T-cell (primary cell): ENCODE measurements around the gene LZTR1. TPM values are rescaled to one million over a fixed set of nuclear protein-coding genes. Genes with fewer than 3 reads are reported as not detected.

Experiments used
- ATAC-seq, 4 experiments: fragments of 200-7000 bp in 3 of 4; fragments of 150-1000 bp in 1 of 4; cut with Tn5 transposase; replicated peaks in 1 of 4; 1 replicate in 3 of 4; 2 replicates in 1 of 4; pipeline ENCODE4 v1.10.0; 2021; ENCODE audit warnings: moderate library complexity in 3 of 4, mild to moderate bottlenecking in 2 of 4, moderate number of reproducible peaks in 1 of 4
- CTCF ChIA-PET, 2 donors: fragments of 300-600 bp; sonication (Branson Sonifier 250); formaldehyde crosslinking; loops; one replicate each; lab custom pipeline; 2022; ENCODE audit warnings: antibody characterized with exemption in 2 of 2; lab: Charles Lee
- POLR2A ChIA-PET, 2 donors: fragments of 300-600 bp; sonication (Branson Sonifier 250); formaldehyde crosslinking; loops; one replicate each; lab custom pipeline; 2022; ENCODE audit warnings: antibody characterized with exemption in 2 of 2; lab: Charles Lee
- DNase-seq, 35 experiments: peaks; one replicate each; pipeline versions ENCODE4 v3.0.0 to v3.0.0-alpha.2; 2013 to 2023
- H3K27ac ChIP-seq: one replicate; pipeline ENCODE4 v1.5.1; 2013; ENCODE audit warnings: low read length
- H3K27me3 ChIP-seq, 2 experiments: replicated peaks in 1 of 2; 1 replicate in 1 of 2; 2 replicates in 1 of 2; pipeline versions ENCODE4 v1.6.1 to v1.7.0; 2013; ENCODE audit warnings: low read length in 1 of 2, mixed read lengths in 1 of 2; ENCODE audit not compliant: control insufficient read depth in 2 of 2, insufficient read depth in 2 of 2; ENCODE audit errors: extremely low read depth in 1 of 2
- H3K36me3 ChIP-seq, 2 donors: 1 replicate in 1 of 2; 2 replicates in 1 of 2; pipeline versions ENCODE4 v1.6.1 to v1.7.0; 2013; ENCODE audit warnings: low read length in 1 of 2; ENCODE audit not compliant: control insufficient read depth in 2 of 2, insufficient read depth in 1 of 2; ENCODE audit errors: extremely low read depth in 1 of 2
- H3K4me1 ChIP-seq, 2 experiments: 1 replicate in 1 of 2; 2 replicates in 1 of 2; pipeline versions ENCODE4 v1.6.1 to v1.7.0; 2013; ENCODE audit warnings: low read length in 2 of 2, mixed read lengths in 1 of 2; ENCODE audit not compliant: insufficient read depth in 2 of 2, control insufficient read depth in 1 of 2; ENCODE audit errors: extremely low read depth in 1 of 2
- H3K4me3 ChIP-seq, 2 donors: 1 replicate in 1 of 2; 2 replicates in 1 of 2; pipeline versions ENCODE4 v1.5.1 to v1.7.0; 2013; ENCODE audit warnings: mild to moderate bottlenecking in 2 of 2, low read length in 1 of 2, moderate library complexity in 1 of 2; ENCODE audit not compliant: control insufficient read depth in 1 of 2; ENCODE audit errors: extremely low read depth in 1 of 2
- H3K9me3 ChIP-seq: 2 replicates; pipeline ENCODE4 v1.7.0; 2013
- H3K27ac Mint-ChIP-seq, 2 donors: one replicate each; pipeline ENCODE4 v1.8.0; 2020 to 2021; ENCODE audit warnings: mild to moderate bottlenecking in 2 of 2, mixed read lengths in 2 of 2
- H3K27me3 Mint-ChIP-seq, 2 donors: one replicate each; pipeline ENCODE4 v1.8.0; 2021 to 2022; ENCODE audit warnings: mixed read lengths in 2 of 2
- H3K36me3 Mint-ChIP-seq: one replicate; pipeline ENCODE4 v1.8.0; 2021; ENCODE audit warnings: mixed read lengths
- H3K4me1 Mint-ChIP-seq, 3 donors: one replicate each; pipeline ENCODE4 v1.8.0; 2020 to 2022; ENCODE audit warnings: mixed read lengths in 3 of 3, mild to moderate bottlenecking in 1 of 3
- H3K4me3 Mint-ChIP-seq, 3 donors: one replicate each; pipeline ENCODE4 v1.8.0; 2020 to 2022; ENCODE audit warnings: mild to moderate bottlenecking in 3 of 3, mixed read lengths in 3 of 3, moderate library complexity in 3 of 3
- H3K9me3 Mint-ChIP-seq, 3 donors: one replicate each; pipeline ENCODE4 v1.8.0; 2020 to 2022; ENCODE audit warnings: mixed read lengths in 3 of 3
- WGBS: methylation state at CpG from one replicate; pipeline ENCODE4 v1.1.5; 2013; ENCODE audit warnings: missing lambda C conversion rate; ENCODE audit not compliant: insufficient coverage; 5-methylcytosine and 5-hydroxymethylcytosine counted together
- total RNA-seq, 35 experiments: library from RNA in 6 of 35; stranded (reverse) in 6 of 35; fragments of 120-200 nt in 1 of 35; gene quantifications; one replicate each; pipeline versions ENCODE4 v1.2.1 to v1.2.4 and lab custom pipeline; 2013 to 2026

Gene LZTR1
- total RNA-seq, 5 donors from 2014 or later (not counting 1 experiment from before 2014, with no cell fraction given): 57.1 to 118 (median 105) TPM

- ATAC-seq (peak; percentile 13 to 43 (median 29)), DNase-seq (no peak)
- peaks cover 0 to 60% of the 10 kb centered on the region in 2 experiments for H3K27me3 ChIP-seq
- H3K9me3 Mint-ChIP-seq: no peaks in the 10 kb centered on the region
- H3K27me3 Mint-ChIP-seq: peaks cover 15 to 32% of the 10 kb centered on the region in 2 donors
- peak overlapping the region; percentile 35 to 37 for H3K4me3 ChIP-seq
- no peak overlapping the region for H3K27ac Mint-ChIP-seq
- H3K27ac ChIP-seq: no peak overlapping the region
- WGBS: 9% methylated on average over 27 of the region's 32 CpGs
- POLR2A ChIA-PET: interaction anchor here in 1 of 2 donors (0.6 kb wide), 1 partner anchor 18 kb away, joined by 6 read pairs; no protein-coding TSS in a partner anchor
- no peaks in the 10 kb centered on the region for H3K9me3 ChIP-seq
- CTCF ChIA-PET: interaction anchor here in 1 of 2 donors (0.7 kb wide), 1 partner anchor 83 kb away, joined by 6 read pairs; no protein-coding TSS in a partner anchor
- peaks cover 6% of the 10 kb centered on the region for H3K36me3 Mint-ChIP-seq
- H3K4me1 Mint-ChIP-seq: peaks cover 0 to 20% (median 8%) of the 10 kb centered on the region in 3 donors
- peaks cover 3 to 18% of the 10 kb centered on the region in 2 experiments for H3K4me1 ChIP-seq
- H3K4me3 Mint-ChIP-seq: peak overlapping the region; percentile 50 to 63 (median 61)
- H3K36me3 ChIP-seq: peaks cover 0 to 10% of the 10 kb centered on the region in 2 donors
Measured at GRCh38 chr22:20957683-20958431, 24.2 kb upstream of the LZTR1 start.

GRCh38 chr22:20959578-20960461 lies 22.3 kb upstream of the LZTR1 start:
- no peak for ATAC-seq
- H3K4me3 ChIP-seq: no peak overlapping the region
- H3K9me3 Mint-ChIP-seq: no peaks in the 10 kb centered on the region
- H3K9me3 ChIP-seq: no peaks in the 10 kb centered on the region
- H3K4me1 Mint-ChIP-seq: peaks cover 12 to 31% (median 17%) of the 10 kb centered on the region in 3 donors
- H3K27ac Mint-ChIP-seq: no peak overlapping the region
- H3K27ac ChIP-seq: no peak overlapping the region
- ChIA-PET POLR2A (no interaction called here), CTCF (interaction anchor here in 1 of 2 donors (0.6 to 0.7 kb wide), 2 partner anchors 16 to 28 kb away, joined by 3 read pairs; no protein-coding TSS in a partner anchor)
- H3K27me3 ChIP-seq: peaks cover 2 to 79% of the 10 kb centered on the region in 2 experiments
- DNase-seq: no peak
- H3K4me1 ChIP-seq: peaks cover 4 to 33% of the 10 kb centered on the region in 2 experiments
- H3K36me3 ChIP-seq: no peaks in the 10 kb centered on the region
- no peak overlapping the region for H3K4me3 Mint-ChIP-seq
- H3K27me3 Mint-ChIP-seq: peaks cover 23 to 42% of the 10 kb centered on the region in 2 donors
- WGBS: 83% methylated on average over 6 of the region's 20 CpGs
- H3K36me3 Mint-ChIP-seq: no peaks in the 10 kb centered on the region

- peaks cover 4 to 39% of the 10 kb centered on the region in 2 experiments for H3K4me1 ChIP-seq
- no peaks in the 10 kb centered on the region for H3K9me3 ChIP-seq
- no peaks in the 10 kb centered on the region for H3K36me3 ChIP-seq
- DNase-seq (no peak), ATAC-seq (no peak)
- H3K27me3 ChIP-seq: peaks cover 2 to 84% of the 10 kb centered on the region in 2 experiments
- ChIA-PET CTCF (interaction anchor here (0.7 kb wide), 2 partner anchors 19 to 1362 kb away, joined by 7 read pairs; no protein-coding TSS in a partner anchor), POLR2A (no interaction called here)
- Mint-ChIP-seq H3K27ac (no peak overlapping the region), H3K4me3 (no peak overlapping the region), H3K9me3 (no peaks in the 10 kb centered on the region), H3K36me3 (no peaks in the 10 kb centered on the region), H3K4me1 (peaks cover 12 to 31% (median 17%) of the 10 kb centered on the region in 3 donors), H3K27me3 (peaks cover 23 to 42% of the 10 kb centered on the region in 2 donors)
- no peak overlapping the region for H3K4me3 ChIP-seq
- WGBS: 80% methylated on average over 1 of the region's 4 CpGs
- H3K27ac ChIP-seq: no peak overlapping the region
Measured at GRCh38 chr22:20960609-20961008, 21.5 kb upstream of the LZTR1 start.

DNA sequence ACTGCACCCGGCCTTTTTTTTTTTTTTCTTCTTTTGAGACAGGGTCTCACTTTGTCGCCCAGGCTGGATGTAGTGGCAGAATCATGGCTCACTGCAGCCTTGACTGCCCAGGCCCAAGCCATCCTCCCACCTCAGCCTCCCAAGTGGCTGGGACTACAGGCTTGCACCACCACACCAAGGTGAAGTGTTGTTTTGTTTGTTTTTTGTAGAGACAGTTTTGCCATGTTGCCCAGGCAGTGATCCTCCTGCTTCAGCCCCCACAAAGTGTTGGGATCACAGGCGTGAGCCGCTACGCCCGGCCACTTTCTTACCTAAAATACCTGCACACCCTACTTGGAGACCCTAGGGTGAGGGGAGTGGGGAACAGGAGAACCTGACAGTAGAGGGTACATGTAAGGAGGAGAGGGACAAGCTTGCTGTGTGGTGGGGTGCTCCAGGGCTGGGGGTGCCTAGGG lies 19.6 kb upstream of the LZTR1 start:
- no peaks in the 10 kb centered on the region for H3K9me3 Mint-ChIP-seq
- DNase-seq (no peak), ATAC-seq (no peak)
- H3K27me3 ChIP-seq: peaks cover 2 to 74% of the 10 kb centered on the region in 2 experiments
- WGBS: no CpG with 5 or more reads among the region's 6 CpGs
- no peaks in the 10 kb centered on the region for H3K36me3 ChIP-seq
- no peak overlapping the region for H3K4me3 ChIP-seq
- peaks cover 2 to 28% of the 10 kb centered on the region in 2 experiments for H3K4me1 ChIP-seq
- H3K27me3 Mint-ChIP-seq: peaks cover 23 to 33% of the 10 kb centered on the region in 2 donors
- no peaks in the 10 kb centered on the region for H3K36me3 Mint-ChIP-seq
- no peak overlapping the region for H3K27ac ChIP-seq
- ChIA-PET POLR2A (no interaction called here), CTCF (interaction anchor here in 1 of 2 donors (0.7 to 0.8 kb wide), 2 partner anchors 139 to 140 kb away, joined by 3 to 7 read pairs; no protein-coding TSS in a partner anchor)
- no peaks in the 10 kb centered on the region for H3K9me3 ChIP-seq
- no peak overlapping the region for H3K27ac Mint-ChIP-seq
- H3K4me1 Mint-ChIP-seq: peaks cover 12 to 22% (median 12%) of the 10 kb centered on the region in 3 donors
- no peak overlapping the region for H3K4me3 Mint-ChIP-seq

GRCh38 chr22:20963201-20964052 lies 18.7 kb upstream of the LZTR1 start:
- Histone ChIP-seq H3K9me3 (no peaks in the 10 kb centered on the region), H3K27me3 (peaks cover 2 to 65% of the 10 kb centered on the region in 2 experiments), H3K4me3 (no peak overlapping the region), H3K27ac (no peak overlapping the region), H3K36me3 (no peaks in the 10 kb centered on the region), H3K4me1 (peaks cover 2 to 20% of the 10 kb centered on the region in 2 experiments)
- WGBS: 79% methylated on average over 5 of the region's 7 CpGs
- peak overlapping the region in 2 of 3 donors; percentile 39 to 80 for H3K4me3 Mint-ChIP-seq
- DNase-seq (no peak), ATAC-seq (no peak)
- CTCF ChIA-PET: interaction anchor here in 1 of 2 donors (0.8 kb wide), 1 partner anchor 139 kb away, joined by 3 read pairs; no protein-coding TSS in a partner anchor
- peaks cover 17 to 26% of the 10 kb centered on the region in 2 donors for H3K27me3 Mint-ChIP-seq
- POLR2A ChIA-PET: interaction anchor here in 1 of 2 donors (0.5 kb wide), 1 partner anchor 882 kb away, joined by 3 read pairs; no protein-coding TSS in a partner anchor
- H3K36me3 Mint-ChIP-seq: no peaks in the 10 kb centered on the region
- no peaks in the 10 kb centered on the region for H3K9me3 Mint-ChIP-seq
- H3K4me1 Mint-ChIP-seq: peaks cover 12 to 17% (median 12%) of the 10 kb centered on the region in 3 donors
- H3K27ac Mint-ChIP-seq: no peak overlapping the region
